Ecto neural progenitor cell (in vitro differentiated cells): ENCODE measurements around the gene EHD4.

Source experiments
- DNase-seq: peaks from one replicate; pipeline ENCODE4 v3.0.0-alpha.2; 2018; ENCODE audit warnings: low spot score

EHD4 gene

DNA sequence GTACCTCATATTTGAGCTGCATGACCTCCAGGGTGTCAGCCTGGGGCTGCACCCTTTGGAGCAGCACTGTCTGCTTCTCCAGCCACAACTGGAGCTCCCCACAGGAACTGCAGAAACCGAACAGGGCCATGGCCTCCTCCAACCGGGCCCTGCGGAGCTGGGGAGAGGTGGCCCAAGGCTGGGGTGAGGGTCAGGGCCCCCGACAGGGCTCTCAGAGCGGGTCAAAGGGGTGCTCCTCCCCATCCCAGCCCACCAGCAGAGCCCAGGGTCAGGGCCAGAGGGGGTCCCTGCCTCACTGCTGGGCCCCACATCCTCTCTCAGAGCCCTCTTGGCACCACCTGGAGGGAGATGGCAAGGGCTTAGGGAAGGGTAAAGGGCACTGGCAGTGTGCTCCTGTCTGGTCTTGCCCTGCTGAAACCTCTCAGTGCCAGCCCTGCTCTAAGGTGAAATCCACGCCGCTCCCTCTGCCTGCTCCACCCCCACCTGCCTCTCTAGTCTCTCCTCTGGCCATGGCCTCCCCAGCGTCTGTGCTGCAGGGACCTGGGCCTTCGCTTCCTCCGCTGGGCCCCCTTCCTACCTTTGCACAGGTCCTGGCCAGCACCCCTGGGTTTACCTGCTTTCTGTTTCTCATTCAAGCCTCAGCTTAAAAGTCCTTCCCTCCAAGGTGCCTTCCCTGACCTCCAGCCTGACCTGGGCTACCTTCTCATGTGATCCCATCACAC lies 92.0 kb downstream of the EHD4 start:
- DNase-seq: no peak

DNA sequence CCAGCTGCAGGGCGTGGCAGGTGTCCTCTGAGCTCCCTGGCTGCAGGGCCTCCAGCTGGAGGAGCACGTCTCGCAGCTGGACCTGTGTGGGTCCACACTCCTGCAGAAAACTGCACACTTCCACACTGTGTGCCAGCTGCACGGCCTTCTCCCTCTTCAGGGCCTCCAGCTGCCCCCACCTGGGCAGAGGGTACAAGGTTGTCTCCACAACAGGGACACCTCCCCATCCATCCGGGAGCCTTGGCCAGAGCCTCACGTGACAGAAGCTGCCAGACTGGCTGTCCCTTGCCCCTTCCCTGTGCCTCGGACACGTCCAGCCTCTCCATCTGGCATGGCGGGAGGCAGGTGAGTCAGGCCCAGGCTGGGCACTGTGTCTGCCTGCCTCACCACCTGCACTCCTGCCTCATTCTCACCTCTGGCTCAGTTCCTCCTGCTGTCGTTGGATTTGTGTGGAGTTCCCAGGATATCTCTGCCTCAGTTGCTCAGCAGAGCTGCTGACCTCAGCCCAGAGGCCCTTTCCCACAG lies 93.0 kb downstream of the EHD4 start:
- DNase-seq: no peak

DNA sequence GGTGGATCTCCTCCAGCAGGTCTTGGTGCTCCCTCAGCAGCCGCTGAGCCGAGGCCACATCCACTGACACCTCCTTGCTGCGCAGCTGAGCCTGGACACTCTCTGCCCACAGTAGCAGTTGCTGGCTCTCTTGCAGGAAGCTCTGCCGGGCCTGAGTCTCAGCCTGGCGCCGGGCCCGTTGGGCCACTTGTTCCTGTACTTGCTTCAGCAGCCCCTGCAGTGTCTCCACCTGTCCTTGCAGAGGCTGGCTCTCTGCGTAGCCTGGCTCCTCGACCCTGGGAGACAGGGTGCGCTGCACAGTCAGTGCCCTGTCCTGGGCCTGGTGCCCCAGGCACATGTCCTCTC lies 94.0 kb downstream of the EHD4 start:
- DNase-seq: no peak

DNA sequence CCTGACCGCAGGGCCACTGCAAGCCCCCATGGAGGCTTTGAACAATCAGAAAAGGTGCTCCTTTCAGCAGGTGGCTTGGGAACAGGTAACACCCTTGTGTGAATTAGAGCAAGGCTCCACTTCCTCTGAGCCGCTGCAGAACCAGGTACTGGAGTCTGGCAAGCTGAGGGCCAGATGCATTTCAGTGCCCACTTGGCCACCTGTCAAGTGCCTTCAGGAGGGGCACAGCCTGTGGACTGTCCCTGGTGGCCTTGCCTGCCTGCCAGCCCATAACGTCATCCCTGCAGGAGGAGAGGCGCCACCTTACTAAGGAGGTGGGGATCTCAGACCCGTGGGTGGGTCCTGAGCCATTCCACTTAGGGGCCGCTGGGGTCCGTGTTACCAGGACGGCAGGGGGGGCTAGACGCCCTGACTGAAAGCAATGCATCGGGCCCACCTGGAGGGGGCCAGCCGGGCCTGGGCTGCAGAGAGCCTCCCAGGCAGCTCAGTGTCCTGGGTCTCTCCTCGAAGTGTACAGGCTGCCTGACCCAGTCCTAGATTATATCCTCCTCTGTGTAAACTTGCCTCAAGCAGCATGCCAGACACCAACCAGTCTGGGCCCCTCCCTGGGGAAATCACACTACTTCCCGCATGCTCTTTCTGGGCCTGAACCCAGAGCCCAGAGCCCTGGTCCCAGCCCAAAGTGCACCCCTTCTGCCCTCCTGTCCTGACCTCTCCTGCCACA lies 94.6 kb downstream of the EHD4 start:
- DNase-seq: no peak

DNA sequence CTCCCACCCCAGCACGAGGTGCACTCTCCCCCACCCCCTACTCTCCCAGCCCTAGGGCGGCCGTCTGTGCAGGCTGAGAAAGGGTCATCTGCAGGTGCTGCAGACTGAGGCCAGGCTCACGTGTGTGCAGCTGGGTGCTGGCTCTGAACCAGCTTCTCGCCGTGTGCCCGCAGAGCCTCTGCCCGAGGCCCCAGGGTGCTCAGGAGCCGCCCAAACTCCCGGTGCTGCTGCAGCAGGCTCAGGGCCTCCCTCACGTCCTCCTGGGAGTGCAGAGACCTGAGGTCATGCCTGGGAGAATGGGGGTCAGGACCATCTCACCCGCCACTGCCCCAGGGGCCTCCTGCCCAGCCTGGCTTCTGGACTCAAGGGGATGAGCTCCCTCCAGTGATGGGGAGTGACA lies 95.7 kb downstream of the EHD4 start:
- DNase-seq: no peak

DNA sequence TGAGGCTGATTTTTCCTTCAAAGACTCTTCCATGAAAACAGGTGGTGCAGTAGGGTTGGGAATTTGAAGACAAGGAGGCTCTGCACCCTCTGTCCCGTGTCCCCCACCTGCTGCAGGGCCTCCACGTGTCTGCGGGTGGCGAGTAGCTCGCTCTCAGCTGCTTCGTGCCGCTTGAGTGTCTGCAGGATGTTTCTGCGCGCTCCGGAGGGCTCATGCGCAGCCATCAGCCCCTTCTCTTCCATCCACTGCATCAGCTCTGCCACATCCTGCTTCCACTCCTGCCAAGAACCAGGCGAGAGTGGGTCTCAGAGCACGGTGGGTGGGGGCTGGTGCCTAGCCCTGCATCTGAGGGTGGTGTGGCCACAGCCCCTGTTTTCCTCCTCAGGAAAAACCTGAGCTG lies 96.3 kb downstream of the EHD4 start:
- DNase-seq: no peak

DNA sequence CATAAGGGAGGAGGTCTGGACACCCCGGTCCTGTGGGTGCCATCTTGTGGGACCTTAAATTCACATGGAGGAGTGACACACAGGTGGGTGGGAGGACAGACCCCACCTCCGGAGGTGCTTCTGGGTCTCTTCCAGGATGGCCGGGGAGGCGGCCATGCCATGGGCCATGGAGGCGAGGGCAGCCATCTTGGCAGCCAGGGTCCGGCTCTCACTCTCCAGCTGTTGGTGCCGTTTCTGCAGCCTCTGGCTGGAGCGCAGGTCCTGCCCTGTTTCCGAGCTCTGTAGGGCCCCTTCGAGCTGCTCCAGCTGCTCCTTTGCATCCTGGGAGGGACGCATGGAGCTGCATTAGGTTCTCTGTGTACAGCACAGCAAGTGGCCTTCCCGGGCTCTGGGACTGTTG lies 97.6 kb downstream of the EHD4 start:
- no peak for DNase-seq

DNA sequence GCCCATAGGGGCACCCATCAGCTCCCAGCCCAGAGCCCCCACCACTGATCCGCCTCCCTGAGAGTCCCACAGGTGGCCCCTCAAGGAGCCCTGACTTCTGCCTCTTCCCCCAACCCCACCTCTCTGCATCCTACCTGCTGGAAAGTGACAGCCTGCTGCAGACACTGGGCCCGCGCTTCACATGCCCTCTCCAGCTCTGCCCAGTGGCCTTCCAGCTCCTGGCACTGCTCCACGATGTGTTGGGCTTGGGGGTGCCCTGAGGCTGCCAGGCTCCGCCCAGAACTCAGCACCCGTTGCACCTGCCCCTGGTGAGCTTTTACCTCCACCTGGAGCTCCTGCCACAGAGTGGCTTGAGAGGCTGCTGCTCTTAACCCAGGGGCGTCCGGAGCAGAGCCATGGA lies 98.6 kb downstream of the EHD4 start:
- no peak for DNase-seq

DNA sequence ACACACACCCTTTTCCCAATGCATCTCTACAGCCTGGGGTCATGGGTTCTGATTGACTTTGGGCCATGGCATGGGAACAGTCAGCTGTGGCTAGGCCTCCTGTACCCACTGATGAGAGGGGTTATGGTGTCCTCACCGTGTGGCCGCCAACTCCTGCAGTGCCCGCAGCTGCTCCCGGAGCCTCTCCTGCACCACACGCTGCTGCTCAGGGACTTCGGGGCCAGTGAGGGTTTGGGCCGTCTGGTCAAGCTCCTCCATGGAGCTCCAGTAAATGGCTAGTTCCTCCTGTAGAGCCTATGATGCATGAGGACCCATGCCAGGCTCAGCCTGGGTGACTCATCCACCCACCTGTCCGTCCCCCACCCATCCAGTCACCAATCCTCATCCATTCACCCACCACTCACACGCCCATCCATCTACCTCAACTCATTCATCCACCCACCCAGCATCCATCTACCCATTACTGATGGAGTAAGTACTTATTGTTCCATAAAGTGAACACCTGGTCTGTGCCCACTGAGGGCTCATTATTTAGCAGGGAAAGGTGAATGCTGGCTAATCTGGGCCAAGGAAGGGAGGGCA lies 100.1 kb downstream of the EHD4 start:
- no peak for DNase-seq

DNA sequence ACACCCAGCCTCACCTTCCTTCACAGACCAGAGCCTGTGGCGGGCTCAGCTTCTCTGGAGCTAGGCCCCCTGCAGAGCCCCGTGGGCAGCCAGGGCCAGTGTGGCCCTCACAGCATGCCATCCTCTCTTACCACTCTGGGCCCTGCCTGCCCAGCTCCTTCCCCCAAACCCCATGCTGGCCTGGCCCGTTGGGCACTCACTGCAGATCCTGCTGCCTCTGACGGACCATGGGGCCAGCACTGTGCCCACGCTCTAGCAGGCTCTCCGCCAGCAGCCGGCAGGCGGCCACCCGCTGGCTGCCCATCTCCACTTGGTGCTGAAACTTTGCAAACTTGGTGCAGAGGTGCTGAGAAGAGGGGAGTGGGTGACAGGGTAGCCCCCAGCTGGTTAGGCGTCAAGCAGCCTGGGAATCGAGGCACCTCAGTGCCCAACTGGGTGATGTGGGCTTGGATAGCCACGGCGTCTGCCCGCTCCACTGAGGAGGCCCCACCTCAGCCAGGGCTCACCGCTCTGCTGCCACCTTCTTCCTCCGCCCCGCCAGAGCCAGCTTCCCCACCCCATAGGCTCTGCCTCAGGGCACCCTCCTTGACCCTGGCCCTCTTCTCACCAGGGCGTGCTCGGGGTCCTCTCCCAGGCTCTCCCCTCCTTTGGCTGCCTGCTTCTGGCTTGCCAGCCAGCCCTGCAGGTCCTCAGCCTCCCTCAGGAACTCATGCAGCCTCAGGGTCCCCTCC lies 101.0 kb downstream of the EHD4 start:
- no peak for DNase-seq

DNA sequence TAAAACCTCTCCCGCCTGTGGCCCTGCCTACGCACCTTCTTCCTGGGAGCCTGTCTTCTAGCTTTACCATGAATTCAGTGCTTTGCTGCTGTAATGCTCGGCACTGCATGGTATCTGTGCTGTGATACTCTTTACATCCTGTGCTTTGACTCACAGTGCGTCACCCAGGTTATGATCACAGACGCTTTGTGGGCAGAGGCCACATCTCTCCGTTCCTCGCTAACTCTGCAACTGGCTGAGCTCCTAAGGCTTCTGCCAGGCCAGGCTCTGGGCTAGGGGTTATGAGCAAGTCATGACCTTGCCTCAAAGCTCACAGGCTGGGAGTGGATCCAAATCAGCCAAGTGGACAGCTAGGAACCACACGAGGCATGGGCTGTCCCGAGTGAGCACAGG lies 101.7 kb downstream of the EHD4 start:
- DNase-seq: no peak

DNA sequence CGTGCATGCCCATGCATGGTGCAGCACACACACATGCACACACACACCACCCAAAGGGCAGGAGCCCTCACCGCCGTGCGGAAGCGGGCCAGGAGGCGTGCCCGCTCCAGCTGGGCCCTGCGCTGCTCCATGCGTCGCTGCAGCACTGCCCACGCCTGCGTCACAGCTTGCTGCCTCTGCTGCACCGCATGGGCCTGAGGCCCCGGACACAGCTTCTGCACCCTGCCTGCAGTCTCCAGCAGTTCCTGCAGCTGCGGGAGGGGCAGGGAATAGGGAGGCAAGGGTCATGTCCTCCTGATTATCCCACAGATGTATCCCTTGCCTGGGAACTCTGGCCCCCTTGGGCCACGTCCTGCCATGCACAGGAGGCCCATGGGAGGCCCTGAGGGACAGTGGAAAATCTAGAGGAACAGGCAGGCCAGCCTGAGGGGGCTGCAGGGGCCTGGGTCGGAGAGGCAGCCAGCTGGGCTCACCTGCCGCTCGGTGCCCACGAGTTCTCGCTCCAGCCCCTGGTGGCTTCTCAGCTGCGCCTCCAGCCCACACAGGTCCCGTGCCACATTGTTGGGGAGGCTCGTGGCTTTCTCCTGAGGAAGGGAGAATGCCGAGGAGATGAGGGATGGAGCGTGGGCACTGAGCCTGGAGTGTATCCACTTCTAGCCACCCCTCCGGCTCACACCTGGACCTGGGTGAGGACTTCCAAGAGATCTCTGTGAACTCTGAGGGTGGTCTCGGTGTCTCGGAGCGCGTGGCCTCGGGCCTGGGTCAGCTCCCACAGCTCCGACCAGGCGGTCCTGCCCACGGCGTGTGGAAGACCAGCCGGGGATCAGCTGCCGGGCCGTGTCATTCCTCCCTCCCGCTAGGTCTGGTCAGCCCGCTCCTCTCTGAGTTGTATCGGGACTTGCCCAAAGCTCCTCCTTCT lies 102.3 kb downstream of the EHD4 start:
- DNase-seq: no peak

DNA sequence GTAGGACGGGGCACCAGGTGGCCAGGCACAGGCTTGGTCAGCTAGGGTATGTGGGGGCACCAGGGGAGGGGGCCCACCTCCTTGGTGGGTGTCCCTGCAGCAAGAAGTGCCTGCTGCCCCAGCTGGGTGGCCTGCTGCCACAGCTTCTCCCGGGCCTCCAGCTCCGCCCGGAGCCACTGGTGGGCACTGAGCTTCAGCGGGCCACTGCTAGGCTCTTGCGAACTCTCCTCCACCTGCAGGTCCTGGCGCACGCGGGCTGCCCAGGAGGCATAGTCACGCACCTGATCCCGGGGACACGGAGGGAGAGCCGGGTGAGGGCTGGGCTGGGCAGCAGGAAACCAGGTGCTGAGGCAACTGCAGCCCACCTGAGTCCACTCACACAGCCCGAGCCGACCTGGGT lies 104.0 kb downstream of the EHD4 start:
- no peak for DNase-seq

DNA sequence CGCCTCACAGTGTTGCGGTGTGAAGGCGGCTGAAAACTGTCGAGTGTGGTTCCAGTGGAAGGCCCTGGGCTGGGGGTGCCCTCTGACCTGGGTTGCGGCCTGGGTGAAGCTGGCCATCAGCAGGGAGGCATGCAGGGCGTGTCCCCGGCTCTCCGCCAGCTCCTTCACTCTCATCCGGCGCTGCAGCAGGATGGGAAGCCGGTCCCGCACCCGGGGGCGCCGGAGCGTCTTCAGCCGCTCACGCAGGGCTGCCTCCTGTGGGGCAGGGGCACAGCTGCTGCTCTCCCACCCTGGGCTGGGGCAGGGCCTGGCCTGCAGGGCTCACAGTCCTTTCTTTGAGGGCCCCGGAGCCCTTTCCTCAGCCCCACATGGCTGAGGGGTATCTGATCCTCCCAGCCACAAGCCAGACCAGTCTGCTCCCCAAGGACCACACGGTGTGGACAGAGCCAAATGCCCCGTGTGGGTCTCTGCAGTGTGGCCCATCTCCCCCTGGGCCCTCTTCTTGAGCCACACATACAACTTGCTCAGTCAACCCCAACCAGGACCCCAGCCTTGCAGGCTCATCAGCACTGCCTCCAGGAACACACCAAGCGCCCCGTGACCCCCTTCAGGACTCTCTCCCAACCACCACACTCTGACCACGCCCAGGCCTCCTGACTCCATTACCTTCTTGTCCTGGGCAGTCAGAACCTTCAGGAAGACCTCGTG lies 105.3 kb downstream of the EHD4 start:
- no peak for DNase-seq

DNA sequence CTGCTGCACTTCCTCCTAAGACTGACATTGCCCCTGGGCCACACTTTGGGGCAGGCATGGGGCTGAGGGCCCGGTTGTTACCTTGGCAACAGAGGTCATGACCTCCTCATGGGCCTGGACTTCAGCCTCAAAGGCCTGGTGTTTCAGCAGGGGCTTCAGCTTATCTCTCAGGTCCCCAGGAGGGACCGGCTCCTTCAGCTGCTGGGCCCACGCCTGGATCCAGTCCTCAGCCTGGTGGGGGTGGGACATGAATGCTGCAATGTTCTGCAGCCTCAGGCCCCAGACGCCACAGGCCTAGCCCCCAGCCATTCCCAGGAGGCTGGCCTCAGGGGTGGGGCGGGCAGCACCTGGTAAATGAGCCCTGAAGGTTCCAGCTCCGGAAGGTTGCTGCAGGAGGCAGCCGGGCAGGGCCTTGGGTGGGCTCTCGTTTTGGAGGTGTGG lies 106.1 kb downstream of the EHD4 start:
- DNase-seq: peak; percentile 82

DNA sequence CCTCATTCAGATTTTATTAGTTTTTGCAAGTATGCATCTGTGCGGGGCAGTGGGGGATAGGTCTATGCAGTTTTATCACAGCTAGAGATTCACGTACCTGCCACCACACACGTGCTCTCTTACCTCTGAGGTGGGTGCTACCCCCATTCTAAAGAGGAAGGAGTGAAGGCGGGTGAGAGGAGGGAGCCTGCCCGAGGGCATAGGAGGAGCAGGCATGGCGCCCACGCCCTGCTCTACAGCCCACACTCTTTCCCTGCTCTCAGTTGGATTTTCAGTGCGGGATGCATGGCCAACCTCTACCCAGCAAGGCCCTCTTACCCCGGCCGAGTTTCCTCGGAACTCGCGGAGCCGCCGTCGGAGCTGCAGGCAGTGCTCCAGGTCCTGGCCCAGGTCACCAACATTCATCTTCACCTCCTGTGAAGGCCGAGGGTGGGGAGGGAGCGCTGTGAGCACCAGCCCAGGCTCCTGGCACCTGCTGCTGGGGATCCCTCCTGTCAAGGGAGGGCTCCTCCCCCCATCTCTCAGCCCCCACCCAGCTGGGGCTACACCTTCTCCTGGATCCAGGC lies 106.8 kb downstream of the EHD4 start:
- no peak for DNase-seq

DNA sequence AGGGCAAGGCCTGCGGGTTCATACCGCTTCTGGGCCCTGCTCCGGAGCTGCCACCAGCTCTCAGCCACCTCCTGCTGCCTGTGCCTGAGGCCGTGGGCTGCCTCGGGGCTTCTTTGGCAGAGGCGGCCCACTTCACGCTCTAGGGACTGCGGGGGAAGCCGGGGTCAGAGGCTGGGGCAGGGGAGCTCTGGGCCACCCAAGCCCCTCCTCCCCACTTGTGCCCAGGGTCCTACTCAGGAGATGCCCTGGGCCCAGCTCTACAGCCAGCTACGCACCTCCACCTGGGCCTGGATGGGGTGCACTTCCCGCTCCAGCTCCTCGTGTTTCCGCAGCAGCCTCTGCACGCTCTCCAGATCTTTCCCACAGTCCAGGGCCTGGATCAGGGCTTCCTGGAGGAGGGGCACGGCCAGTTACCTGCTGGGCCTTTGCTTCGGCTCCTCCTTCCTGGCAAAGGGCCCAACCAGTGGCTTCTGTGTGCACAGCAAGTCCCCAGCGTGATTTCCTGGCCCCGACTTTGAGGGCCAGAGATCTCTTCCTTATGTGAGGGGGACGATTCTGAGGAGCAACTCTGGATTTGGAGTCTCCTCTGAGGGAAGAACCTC lies 109.7 kb downstream of the EHD4 start:
- no peak for DNase-seq

DNA sequence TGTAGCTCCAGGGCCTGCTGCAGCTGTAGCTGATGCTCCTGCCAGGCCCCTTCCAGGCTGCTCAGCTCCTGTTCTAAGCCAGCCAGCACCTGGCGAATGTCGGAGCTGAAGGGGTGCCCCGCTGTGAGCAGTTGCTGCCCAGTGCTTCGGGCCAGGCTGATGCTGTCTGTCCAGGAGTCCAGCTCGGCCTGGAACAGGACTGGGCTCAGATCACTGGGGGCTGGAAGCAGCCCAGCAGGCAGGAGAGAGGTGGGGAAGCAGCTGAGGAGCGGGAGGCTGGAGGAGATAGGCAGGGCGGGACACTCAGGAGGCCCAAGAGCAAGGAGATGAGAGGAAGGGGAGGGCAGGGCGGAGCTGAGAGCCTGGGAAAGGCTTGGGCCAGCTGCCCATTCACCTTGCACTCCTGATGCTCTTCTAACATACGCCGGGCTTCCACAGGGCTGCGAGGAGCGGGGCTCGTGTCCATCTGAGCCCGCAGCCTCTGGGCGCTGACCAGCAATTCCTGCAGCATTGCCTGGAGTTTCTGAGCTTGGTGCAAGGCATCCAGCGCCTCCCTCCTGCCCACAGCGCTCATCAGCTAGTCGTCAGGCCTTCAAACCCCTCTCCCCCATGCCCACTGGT lies 110.5 kb downstream of the EHD4 start:
- no peak for DNase-seq

DNA sequence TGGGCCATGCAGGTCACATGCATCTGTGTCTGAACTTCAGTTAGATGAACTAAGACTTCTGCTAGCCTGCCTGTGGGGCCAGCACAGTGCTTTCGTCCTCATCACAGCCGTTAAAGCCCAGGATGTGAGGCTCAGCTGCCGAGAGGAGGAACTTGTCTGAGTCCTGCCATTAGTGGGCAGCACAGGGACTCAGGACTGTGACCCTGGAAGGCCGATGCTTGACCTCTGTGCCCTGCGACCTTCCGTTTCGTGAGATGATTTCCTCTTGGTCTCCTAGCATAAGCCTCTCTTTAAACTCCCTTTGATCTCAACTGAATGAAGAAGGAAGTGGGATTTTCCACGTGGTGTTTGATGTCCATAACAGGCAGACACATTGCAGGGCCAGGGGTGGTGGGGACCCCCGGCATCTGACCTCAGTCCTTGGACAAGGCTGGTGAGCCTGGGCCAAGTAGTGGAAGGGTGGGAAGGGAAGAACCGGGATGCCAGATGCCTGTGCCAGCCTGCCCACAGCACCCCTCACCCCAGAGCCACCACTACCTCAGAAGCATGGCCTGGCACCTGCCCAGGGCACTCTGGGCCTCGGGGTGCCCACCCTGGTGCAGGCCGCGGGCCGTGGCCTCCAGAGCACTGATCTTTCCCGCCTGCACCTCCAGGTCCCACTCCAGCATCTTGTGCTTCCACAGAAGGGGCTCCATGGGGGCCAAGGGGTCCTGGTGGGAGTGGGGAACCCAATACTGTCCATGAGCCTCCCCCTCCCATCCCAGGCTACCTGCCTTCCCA lies 112.1 kb downstream of the EHD4 start:
- peak; percentile 62 for DNase-seq
